WI38 (cell line): ENCODE measurements around the gene CCNL2.
"Not testable (repeated sequence)": the region's sequence is repeated elsewhere in the genome, so short reads cannot be mapped to it uniquely, and the experiment has no call there.

ENCODE experiments used
- H3K4me3 ChIP-seq: 2 replicates; pipeline ENCODE4 v1.5.1; 2011; ENCODE audit warnings: low read depth, mild to moderate bottlenecking, control low read depth, low read length
- CTCF ChIP-seq: IDR thresholded peaks from 2 replicates; pipeline ENCODE4 v1.5.1; 2012; ENCODE audit warnings: low read depth, mild to moderate bottlenecking, control low read depth, low read length

The CCNL2 gene

GRCh38 chr1:1399187-1399871 lies at the start of gene CCNL2:
TSS of gene CCNL2 (minus strand) at chr1:1399335. CDS start at chr1:1399306, 29 bp downstream.
- H3K4me3 ChIP-seq, result peak within 1 kb of the TSS; percentile 99
- peak; percentile 45 for TF ChIP-seq CTCF

GRCh38 chr1:1446631-1447030 lies 47.5 kb upstream of the CCNL2 start:
- H3K4me3 ChIP-seq, result not testable (repeated sequence)

- H3K4me3 ChIP-seq, result no peak overlapping the region
- TF ChIP-seq CTCF, result no peak
These were observed 43.1 kb upstream of the CCNL2 start for GRCh38 chr1:1442069-1442770.

GRCh38 chr1:1441002-1441888 lies 42.1 kb upstream of the CCNL2 start:
- H3K4me3 ChIP-seq, result no peak overlapping the region
- TF ChIP-seq CTCF, result peak; percentile 89

- H3K4me3 ChIP-seq, result no peak overlapping the region
- no peak for TF ChIP-seq CTCF
These were observed 41.3 kb upstream of the CCNL2 start for GRCh38 chr1:1440262-1441001.

GRCh38 chr1:1439546-1440261 lies 40.6 kb upstream of the CCNL2 start:
- TF ChIP-seq CTCF, result no peak
- H3K4me3 ChIP-seq, result no peak overlapping the region
